Mucosa of descending colon (tissue), 3 donors: ENCODE data around the gene GGT5. TPM values are rescaled to one million over a fixed set of nuclear protein-coding genes. Genes with fewer than 3 reads are reported as not detected.
"Not testable (repeated sequence)": the region's sequence is repeated elsewhere in the genome, so short reads cannot be mapped to it uniquely, and the experiment has no call there.

ENCODE experiments used
- ATAC-seq: fragments of 200-7000 bp; cut with Tn5 transposase; one replicate; pipeline ENCODE4 v1.9.1; 2020; ENCODE audit warnings: mild to moderate bottlenecking, moderate library complexity
- DNase-seq, 3 donors: peaks; one replicate each; pipeline ENCODE4 v3.0.0-alpha.2; 2020
- H3K36me3 ChIP-seq: fragments of 200-600 bp; one replicate; pipeline ENCODE4 v1.8.0; 2021; ENCODE audit warnings: low read depth, mild to moderate bottlenecking
- H3K4me1 ChIP-seq: fragments of 200-600 bp; one replicate; pipeline ENCODE4 v1.8.0; 2021; ENCODE audit warnings: low read depth, mild to moderate bottlenecking
- H3K4me3 ChIP-seq: fragments of 200-600 bp; one replicate; pipeline ENCODE4 v1.8.0; 2021; ENCODE audit warnings: mild to moderate bottlenecking
- H3K9me3 ChIP-seq: fragments of 200-600 bp; one replicate; pipeline ENCODE4 v1.8.0; 2021; ENCODE audit warnings: mild to moderate bottlenecking
- intact Hi-C, 2 donors: fragments of 100-400 bp; cut with DNase I in 1 of 2; cut with micrococcal nuclease in 1 of 2; formaldehyde crosslinking; loops; one replicate each; pipeline versions ENCODE4 v1.11.0 to v1.11.1; 2022; cut with DNase I, micrococcal nuclease
- total RNA-seq, 3 donors: library from RNA; stranded (reverse); fragmentation: NEBNext Ultra II Directional in 2 of 3; extraction: Animal tissue kit (Norgen Biotek cat#: 25700) in 2 of 3; gene quantifications; one replicate each; pipeline versions ENCODE4 v1.2.1 to v1.2.4, GENCODE V29; 2021 to 2023
- TF ChIP-seq, protein P1 (sequence below): fragments of 200-600 bp; IDR thresholded peaks from one replicate; pipeline ENCODE4 v1.8.0; 2022; ENCODE audit warnings: antibody characterized with exemption, mild to moderate bottlenecking
- donor health status: DM: no; HTN: no; CAD: no; lungs with moderate emphysema.
- donor health status: DM: no; HTN: no; CAD: no.
- donor health status: DM: no; HTN: yes; CAD: no.

GGT5 gene
- total RNA-seq, 3 donors from 2014 or later, result 2.3 to 14.7 (median 6.6) TPM

DNA sequence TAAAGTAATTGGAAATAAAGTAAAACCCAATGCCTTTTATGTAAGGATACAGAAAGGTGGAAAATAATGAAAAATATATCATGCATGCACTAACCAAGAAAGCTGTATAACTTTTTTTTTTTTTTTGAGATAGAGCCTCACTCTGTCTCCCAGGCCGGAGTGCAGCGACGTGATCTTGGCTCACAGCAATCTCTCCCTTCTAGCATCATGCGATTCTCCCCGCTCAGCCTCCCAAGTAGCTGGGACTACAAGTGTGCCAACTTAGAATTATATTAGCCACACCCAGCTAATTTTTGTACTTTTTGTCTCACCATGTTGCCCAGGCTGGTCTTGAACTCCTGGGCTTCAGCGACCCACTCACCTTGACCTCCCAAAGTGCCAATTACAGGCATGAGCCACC is 4.5 kb downstream of the GGT5 start:
- Histone ChIP-seq H3K4me1 (no peaks in the 10 kb centered on the region), H3K4me3 (no peak overlapping the region), H3K36me3 (no peaks in the 10 kb centered on the region), H3K9me3 (no peaks in the 10 kb centered on the region)
- intact Hi-C loops, result no loop called here
- ATAC-seq (no peak), DNase-seq (no peak)
- TF ChIP-seq, protein P1, sequence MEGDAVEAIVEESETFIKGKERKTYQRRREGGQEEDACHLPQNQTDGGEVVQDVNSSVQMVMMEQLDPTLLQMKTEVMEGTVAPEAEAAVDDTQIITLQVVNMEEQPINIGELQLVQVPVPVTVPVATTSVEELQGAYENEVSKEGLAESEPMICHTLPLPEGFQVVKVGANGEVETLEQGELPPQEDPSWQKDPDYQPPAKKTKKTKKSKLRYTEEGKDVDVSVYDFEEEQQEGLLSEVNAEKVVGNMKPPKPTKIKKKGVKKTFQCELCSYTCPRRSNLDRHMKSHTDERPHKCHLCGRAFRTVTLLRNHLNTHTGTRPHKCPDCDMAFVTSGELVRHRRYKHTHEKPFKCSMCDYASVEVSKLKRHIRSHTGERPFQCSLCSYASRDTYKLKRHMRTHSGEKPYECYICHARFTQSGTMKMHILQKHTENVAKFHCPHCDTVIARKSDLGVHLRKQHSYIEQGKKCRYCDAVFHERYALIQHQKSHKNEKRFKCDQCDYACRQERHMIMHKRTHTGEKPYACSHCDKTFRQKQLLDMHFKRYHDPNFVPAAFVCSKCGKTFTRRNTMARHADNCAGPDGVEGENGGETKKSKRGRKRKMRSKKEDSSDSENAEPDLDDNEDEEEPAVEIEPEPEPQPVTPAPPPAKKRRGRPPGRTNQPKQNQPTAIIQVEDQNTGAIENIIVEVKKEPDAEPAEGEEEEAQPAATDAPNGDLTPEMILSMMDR, result no peak

DNA sequence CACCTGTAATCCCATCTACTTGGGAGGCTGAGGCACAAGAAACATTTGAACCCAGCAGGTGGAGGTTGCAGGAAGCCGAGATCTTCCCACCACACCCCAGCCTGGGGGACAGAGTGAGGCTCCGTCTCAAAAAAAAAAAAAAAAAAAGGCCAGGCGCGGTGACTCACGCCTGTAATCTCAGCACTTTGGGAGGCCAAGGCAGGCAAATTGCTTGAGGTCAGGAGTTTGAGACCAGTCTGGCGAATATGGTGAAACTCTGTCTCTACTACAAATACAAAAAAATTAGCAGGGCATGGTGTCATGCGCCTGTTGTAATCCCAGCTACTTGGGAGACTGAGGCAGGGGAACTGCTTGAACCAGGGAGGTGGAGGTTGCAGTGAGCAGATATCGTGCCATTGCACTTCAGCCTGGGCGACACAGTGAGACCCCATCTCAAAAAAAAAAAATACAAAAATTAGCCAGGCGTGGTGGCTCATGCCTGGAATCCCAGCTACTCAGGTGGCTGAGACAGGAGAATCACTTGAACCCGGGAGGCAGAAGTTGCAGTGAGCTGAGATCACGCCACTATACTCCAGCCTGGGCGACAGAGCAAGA is 6.7 kb downstream of the GGT5 start:
- H3K4me1 ChIP-seq, intact Hi-C loops, ATAC-seq, H3K36me3 ChIP-seq, H3K9me3 ChIP-seq, H3K4me3 ChIP-seq, DNase-seq: not testable (repeated sequence)

DNA sequence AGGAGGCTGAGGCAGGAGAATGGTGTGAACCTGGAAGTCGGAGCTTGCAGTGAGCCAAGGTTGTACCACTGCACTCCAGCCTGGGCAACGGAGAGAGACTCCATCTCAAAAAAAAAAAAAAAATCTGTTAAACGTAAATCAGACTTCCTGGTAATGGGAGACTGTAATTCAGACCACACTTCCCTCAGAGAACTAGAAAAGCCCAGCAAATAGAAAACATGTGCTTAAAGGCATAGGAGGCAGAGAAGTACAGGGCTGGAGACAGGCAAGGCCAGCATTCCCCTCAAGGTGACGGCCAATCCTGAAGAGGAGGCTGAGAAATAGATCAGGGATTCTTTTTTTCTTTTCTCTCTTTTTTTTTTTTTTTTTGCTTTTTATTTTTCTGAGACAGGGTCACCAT is 8.2 kb downstream of the GGT5 start:
- Histone ChIP-seq H3K9me3 (no peaks in the 10 kb centered on the region), H3K4me3 (no peak overlapping the region), H3K36me3 (no peaks in the 10 kb centered on the region), H3K4me1 (no peaks in the 10 kb centered on the region)
- TF ChIP-seq, protein P1, result no peak
- ATAC-seq (no peak), DNase-seq (no peak)
- intact Hi-C loops, result no loop called here

DNA sequence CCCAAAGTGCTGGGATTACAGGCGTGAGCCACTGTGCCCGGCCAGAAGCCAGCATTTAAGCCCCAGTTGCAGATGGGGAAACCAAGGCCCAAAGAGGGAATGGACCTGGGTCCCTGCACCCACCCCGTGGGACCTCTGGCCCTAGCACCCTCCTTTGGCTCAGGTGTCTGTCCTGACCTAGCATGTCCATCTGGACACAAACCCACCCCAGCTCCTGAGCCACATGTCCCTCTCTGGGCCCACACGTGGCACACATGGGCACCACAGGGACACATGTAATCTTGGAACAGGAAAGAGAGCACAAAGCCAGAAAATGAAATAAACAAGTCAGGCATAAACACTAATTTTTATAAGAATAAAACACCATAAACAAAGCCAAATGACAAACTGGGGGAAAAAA is 9.6 kb downstream of the GGT5 start:
- Histone ChIP-seq H3K9me3 (no peaks in the 10 kb centered on the region), H3K36me3 (no peaks in the 10 kb centered on the region), H3K4me3 (no peak overlapping the region), H3K4me1 (no peaks in the 10 kb centered on the region)
- intact Hi-C loops, result no loop called here
- TF ChIP-seq, protein P1, result no peak
- no peak for ATAC-seq
- no peak for DNase-seq

DNA sequence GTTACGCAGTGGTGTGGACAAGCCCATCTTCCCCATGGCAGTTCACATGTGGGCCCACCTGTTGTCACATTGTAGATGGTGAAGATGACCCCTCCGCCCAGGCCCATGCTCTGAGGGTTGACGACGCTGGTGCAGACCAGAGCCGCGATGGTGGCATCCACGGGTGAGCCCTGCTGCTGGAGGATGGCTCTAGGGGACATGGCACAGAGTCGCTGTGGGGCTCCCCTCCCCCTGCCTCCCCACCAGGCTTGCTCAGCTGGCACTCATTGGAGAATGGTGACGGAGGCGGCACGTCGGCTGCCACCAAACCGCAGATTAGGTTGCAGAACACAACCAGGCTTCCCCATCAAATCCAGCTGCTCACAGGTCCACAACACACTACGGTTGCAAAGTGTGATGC is 11.1 kb downstream of the GGT5 start:
- intact Hi-C loops, result no loop called here
- TF ChIP-seq, protein P1, result no peak
- H3K9me3 ChIP-seq, result no peaks in the 10 kb centered on the region
- DNase-seq (no peak), ATAC-seq (no peak)
- no peaks in the 10 kb centered on the region for H3K4me1 ChIP-seq
- H3K36me3 ChIP-seq, result no peaks in the 10 kb centered on the region
- H3K4me3 ChIP-seq, result no peak overlapping the region

DNA sequence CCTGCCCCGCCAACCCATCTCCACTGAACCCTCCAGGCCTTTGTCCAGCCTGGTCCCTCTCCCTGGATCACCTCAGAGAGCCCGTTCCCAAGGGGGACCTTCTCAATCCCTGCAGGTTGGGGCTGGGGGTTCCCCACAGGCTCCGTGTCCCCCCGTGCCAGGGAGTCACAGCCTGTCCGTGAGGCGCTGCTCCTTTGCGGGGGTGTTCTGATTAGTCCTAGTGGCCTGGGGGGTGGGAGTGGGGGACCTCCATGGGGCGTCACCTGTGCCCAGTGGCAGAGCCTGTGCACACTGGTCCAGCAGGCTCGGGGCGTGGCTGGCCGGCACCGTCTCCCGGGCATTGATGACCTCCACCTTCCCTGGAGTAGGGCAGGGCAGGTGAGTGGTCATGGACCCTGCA is 11.6 kb downstream of the GGT5 start:
- no peak for ATAC-seq
- TF ChIP-seq, protein P1, result no peak
- intact Hi-C loops, result no loop called here

More for the DNA sequence above, 11.6 kb downstream of the GGT5 start:
- Histone ChIP-seq H3K4me3 (no peak overlapping the region), H3K4me1 (no peaks in the 10 kb centered on the region), H3K9me3 (no peaks in the 10 kb centered on the region), H3K36me3 (no peaks in the 10 kb centered on the region)
- no peak for DNase-seq
